ENCODE data around the gene KCNMB2.

GRCh38 chr3:178773358-178773757, 237.1 kb downstream of the KCNMB2 start:
- no peak for TF ChIP-seq TEAD4 (IDR thresholded peaks at IDR 0.05; ENCODE audit: borderline replicate concordance, insufficient read depth)
- TF ChIP-seq, protein P1, sequence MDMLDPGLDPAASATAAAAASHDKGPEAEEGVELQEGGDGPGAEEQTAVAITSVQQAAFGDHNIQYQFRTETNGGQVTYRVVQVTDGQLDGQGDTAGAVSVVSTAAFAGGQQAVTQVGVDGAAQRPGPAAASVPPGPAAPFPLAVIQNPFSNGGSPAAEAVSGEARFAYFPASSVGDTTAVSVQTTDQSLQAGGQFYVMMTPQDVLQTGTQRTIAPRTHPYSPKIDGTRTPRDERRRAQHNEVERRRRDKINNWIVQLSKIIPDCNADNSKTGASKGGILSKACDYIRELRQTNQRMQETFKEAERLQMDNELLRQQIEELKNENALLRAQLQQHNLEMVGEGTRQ (IDR thresholded peaks at IDR 0.05; ENCODE audit: borderline replicate concordance, low read depth, low read length), result no peak
- TF ChIP-seq, protein P2, sequence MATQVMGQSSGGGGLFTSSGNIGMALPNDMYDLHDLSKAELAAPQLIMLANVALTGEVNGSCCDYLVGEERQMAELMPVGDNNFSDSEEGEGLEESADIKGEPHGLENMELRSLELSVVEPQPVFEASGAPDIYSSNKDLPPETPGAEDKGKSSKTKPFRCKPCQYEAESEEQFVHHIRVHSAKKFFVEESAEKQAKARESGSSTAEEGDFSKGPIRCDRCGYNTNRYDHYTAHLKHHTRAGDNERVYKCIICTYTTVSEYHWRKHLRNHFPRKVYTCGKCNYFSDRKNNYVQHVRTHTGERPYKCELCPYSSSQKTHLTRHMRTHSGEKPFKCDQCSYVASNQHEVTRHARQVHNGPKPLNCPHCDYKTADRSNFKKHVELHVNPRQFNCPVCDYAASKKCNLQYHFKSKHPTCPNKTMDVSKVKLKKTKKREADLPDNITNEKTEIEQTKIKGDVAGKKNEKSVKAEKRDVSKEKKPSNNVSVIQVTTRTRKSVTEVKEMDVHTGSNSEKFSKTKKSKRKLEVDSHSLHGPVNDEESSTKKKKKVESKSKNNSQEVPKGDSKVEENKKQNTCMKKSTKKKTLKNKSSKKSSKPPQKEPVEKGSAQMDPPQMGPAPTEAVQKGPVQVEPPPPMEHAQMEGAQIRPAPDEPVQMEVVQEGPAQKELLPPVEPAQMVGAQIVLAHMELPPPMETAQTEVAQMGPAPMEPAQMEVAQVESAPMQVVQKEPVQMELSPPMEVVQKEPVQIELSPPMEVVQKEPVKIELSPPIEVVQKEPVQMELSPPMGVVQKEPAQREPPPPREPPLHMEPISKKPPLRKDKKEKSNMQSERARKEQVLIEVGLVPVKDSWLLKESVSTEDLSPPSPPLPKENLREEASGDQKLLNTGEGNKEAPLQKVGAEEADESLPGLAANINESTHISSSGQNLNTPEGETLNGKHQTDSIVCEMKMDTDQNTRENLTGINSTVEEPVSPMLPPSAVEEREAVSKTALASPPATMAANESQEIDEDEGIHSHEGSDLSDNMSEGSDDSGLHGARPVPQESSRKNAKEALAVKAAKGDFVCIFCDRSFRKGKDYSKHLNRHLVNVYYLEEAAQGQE (IDR thresholded peaks at IDR 0.05; ENCODE audit: low read depth, low read length), result no peak
- no peak for TF ChIP-seq TAF1 (IDR thresholded peaks at IDR 0.05; ENCODE audit: borderline replicate concordance, low read depth, low read length)
- no peak for TF ChIP-seq SMC3 (IDR thresholded peaks at IDR 0.05; ENCODE audit: low read depth, low read length)
- no peak for TF ChIP-seq MXI1 (IDR thresholded peaks at IDR 0.05; ENCODE audit: low read depth, low read length)
- TF ChIP-seq, protein P3, sequence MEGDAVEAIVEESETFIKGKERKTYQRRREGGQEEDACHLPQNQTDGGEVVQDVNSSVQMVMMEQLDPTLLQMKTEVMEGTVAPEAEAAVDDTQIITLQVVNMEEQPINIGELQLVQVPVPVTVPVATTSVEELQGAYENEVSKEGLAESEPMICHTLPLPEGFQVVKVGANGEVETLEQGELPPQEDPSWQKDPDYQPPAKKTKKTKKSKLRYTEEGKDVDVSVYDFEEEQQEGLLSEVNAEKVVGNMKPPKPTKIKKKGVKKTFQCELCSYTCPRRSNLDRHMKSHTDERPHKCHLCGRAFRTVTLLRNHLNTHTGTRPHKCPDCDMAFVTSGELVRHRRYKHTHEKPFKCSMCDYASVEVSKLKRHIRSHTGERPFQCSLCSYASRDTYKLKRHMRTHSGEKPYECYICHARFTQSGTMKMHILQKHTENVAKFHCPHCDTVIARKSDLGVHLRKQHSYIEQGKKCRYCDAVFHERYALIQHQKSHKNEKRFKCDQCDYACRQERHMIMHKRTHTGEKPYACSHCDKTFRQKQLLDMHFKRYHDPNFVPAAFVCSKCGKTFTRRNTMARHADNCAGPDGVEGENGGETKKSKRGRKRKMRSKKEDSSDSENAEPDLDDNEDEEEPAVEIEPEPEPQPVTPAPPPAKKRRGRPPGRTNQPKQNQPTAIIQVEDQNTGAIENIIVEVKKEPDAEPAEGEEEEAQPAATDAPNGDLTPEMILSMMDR (IDR thresholded peaks at IDR 0.05), result no peak
- TF ChIP-seq RAD21 (IDR thresholded peaks at IDR 0.05; ENCODE audit: low read length), result no peak
- no peak for TF ChIP-seq EP300 (IDR thresholded peaks at IDR 0.05; ENCODE audit: borderline replicate concordance in 1 of 2, low read depth in 1 of 2, low read length in 1 of 2)

All from SK-N-SH (cell line).